ENCODE measurements around the gene ERH. TPM values are rescaled to one million over a fixed set of nuclear protein-coding genes. Genes with fewer than 3 reads are reported as not detected.

ERH gene
- total RNA-seq, 2 experiments from 2014 or later, result 435 to 498 TPM

GRCh38 chr14:69427596-69427995, 29.5 kb upstream of the ERH start:
- H4K20me1 ChIP-seq (ENCODE audit: insufficient read depth, low read length), result no peaks in the 10 kb centered on the region
- H3K9me2 ChIP-seq (ENCODE audit: insufficient read depth, low read length), result no peaks in the 10 kb centered on the region
- CTCF ChIA-PET (ENCODE audit: unreplicated experiment), result no interaction called here
- DNase-seq (ENCODE audit: low spot score), result no peak
- peaks cover 58% of the 10 kb centered on the region for H3K36me3 ChIP-seq (ENCODE audit: insufficient read depth, low read length)
- no peak overlapping the region for H2AFZ ChIP-seq (ENCODE audit: low read length)
- TF ChIP-seq CTCF (conservative IDR thresholded peaks at IDR 0.05; ENCODE audit: low read length), result no peak
- no peak for TF ChIP-seq EZH2phosphoT487 (IDR thresholded peaks at IDR 0.05; ENCODE audit: borderline replicate concordance, low read depth, low read length)
- intact Hi-C loops (cut with micrococcal nuclease; ENCODE audit: unreplicated experiment), result no loop called here
- no peak overlapping the region for H3K4me2 ChIP-seq (ENCODE audit: low read length)
- no peak overlapping the region for H3K4me3 ChIP-seq (ENCODE audit: low read depth, low read length, poor library complexity, severe bottlenecking)
- peaks cover 3% of the 10 kb centered on the region; the same call in 1 of the 2 replicates for H3K79me2 ChIP-seq (ENCODE audit: insufficient read depth, low read depth, low read length)
- no TSS peak for BruUV-seq (replicated peaks)
- no peaks in the 10 kb centered on the region for H3K4me1 ChIP-seq (ENCODE audit: insufficient read depth, low read length, poor library complexity, severe bottlenecking)
- peaks cover 4% of the 10 kb centered on the region; the same call in 1 of the 2 replicates for H3K9me3 ChIP-seq (ENCODE audit: low read length)
- POLR2A ChIA-PET, result no interaction called here
- H3K27ac ChIP-seq (ENCODE audit: low read depth, low read length, poor library complexity, severe bottlenecking), result no peak overlapping the region

DNA sequence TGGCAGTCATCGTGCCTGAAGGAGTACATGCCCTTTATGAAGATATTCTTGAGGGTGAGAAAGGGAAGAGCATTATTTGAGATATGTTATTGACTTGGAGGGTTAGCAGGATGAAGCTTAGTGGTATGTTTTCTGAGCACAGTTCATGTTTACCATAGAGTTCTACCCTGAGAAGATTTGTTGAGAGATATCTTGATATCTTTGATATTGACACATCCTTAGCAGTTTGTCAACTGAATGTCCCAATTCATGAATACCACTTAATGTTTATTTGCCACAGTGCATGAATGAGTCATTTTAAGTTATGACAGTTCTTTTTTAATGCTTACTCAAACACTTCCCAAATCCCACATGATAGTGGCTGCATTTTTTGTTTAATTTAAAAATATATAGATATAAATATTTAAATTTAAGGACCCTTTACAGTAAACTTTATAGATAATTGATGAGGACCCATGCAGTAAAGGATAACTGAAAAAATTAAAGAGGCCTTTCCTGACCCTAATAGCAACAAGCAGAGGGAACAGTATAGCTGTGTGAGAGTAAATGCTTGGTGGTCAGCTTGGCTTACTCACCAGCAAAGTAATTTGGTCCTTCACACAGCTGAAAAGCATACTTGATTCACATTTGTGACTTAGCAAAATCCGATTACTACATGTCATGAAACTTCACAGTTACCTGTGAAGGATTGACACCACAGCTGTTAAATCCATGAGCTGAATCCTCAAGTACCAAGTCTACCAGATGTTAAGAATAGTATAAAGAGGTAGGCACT, 26.2 kb upstream of the ERH start:
- peaks cover 49% of the 10 kb centered on the region for H3K36me3 ChIP-seq (ENCODE audit: insufficient read depth, low read length)

More for the DNA sequence above, 26.2 kb upstream of the ERH start:
- BruUV-seq (replicated peaks), result no TSS peak
- ChIA-PET CTCF (ENCODE audit: unreplicated experiment) (no interaction called here), POLR2A (interaction anchor here (0.6 kb wide), 1 partner anchor 11 kb away, joined by 4 read pairs; no protein-coding TSS in a partner anchor)
- DNase-seq (ENCODE audit: low spot score), result no peak
- Histone ChIP-seq H4K20me1 (ENCODE audit: insufficient read depth, low read length) (no peaks in the 10 kb centered on the region), H3K4me1 (ENCODE audit: insufficient read depth, low read length, poor library complexity, severe bottlenecking) (no peaks in the 10 kb centered on the region), H3K27ac (ENCODE audit: low read depth, low read length, poor library complexity, severe bottlenecking) (no peak overlapping the region), H3K4me2 (ENCODE audit: low read length) (no peak overlapping the region), H3K79me2 (ENCODE audit: insufficient read depth, low read depth, low read length) (peaks cover 3% of the 10 kb centered on the region; the same call in 1 of the 2 replicates), H2AFZ (ENCODE audit: low read length) (no peak overlapping the region), H3K9me3 (ENCODE audit: low read length) (no peaks in the 10 kb centered on the region), H3K9me2 (ENCODE audit: insufficient read depth, low read length) (no peaks in the 10 kb centered on the region), H3K4me3 (ENCODE audit: low read depth, low read length, poor library complexity, severe bottlenecking) (no peak overlapping the region)
- intact Hi-C loops (cut with micrococcal nuclease; ENCODE audit: unreplicated experiment), result no loop called here
- TF ChIP-seq EZH2phosphoT487 (IDR thresholded peaks at IDR 0.05; ENCODE audit: borderline replicate concordance, low read depth, low read length), result no peak
- TF ChIP-seq CTCF (conservative IDR thresholded peaks at IDR 0.05; ENCODE audit: low read length), result no peak

Measured in OCI-LY7 (cell line).